Right kidney (tissue), 1 donor: ENCODE results near the gene DRGX.

Experiments
- DNase-seq: peaks from one replicate; pipeline ENCODE4 v3.0.0-alpha.2; 2016

The DRGX gene

GRCh38 chr10:49407552-49408137, 11.8 kb upstream of the DRGX start:
- DNase-seq, result peak; percentile 66

GRCh38 chr10:49407151-49407550, 11.3 kb upstream of the DRGX start:
- no peak for DNase-seq

GRCh38 chr10:49404321-49404878, 8.5 kb upstream of the DRGX start:
- DNase-seq, result no peak

- DNase-seq, result no peak
These were observed 7.5 kb upstream of the DRGX start for GRCh38 chr10:49403363-49403762.

- DNase-seq, result no peak
These were observed 4.5 kb upstream of the DRGX start for GRCh38 chr10:49400365-49400764.

GRCh38 chr10:49398986-49399385, 3.1 kb upstream of the DRGX start:
- no peak for DNase-seq

- peak; percentile 90 for DNase-seq
These were observed 2.3 kb upstream of the DRGX start for GRCh38 chr10:49398000-49398861.

- peak; percentile 45 for DNase-seq
These were observed 1.4 kb upstream of the DRGX start for GRCh38 chr10:49397036-49397999.

GRCh38 chr10:49396666-49396999, 744 bp upstream of the DRGX start:
- DNase-seq, result no peak

- no peak for DNase-seq
These were observed 752 bp downstream of the DRGX start for GRCh38 chr10:49394933-49395740.

- no peak for DNase-seq
These were observed 2.1 kb downstream of the DRGX start for GRCh38 chr10:49393757-49394156.

- DNase-seq, result no peak
These were observed 2.6 kb downstream of the DRGX start for GRCh38 chr10:49393301-49393700.

- DNase-seq, result no peak
These were observed 6.4 kb downstream of the DRGX start for GRCh38 chr10:49389361-49389933.

- no peak for DNase-seq
These were observed 7.7 kb downstream of the DRGX start for GRCh38 chr10:49388161-49388560.

GRCh38 chr10:49387071-49387470, 8.8 kb downstream of the DRGX start:
- no peak for DNase-seq

GRCh38 chr10:49385939-49386922, 9.7 kb downstream of the DRGX start:
- no peak for DNase-seq

- no peak for DNase-seq
These were observed 11.5 kb downstream of the DRGX start for GRCh38 chr10:49384268-49384953.

- DNase-seq, result no peak
These were observed 12.0 kb downstream of the DRGX start for GRCh38 chr10:49383853-49384252.

GRCh38 chr10:49382826-49383225, 13.1 kb downstream of the DRGX start:
- DNase-seq, result no peak
